ENCODE results near the gene STRA6. TPM values are rescaled to one million over a fixed set of nuclear protein-coding genes. Genes with fewer than 3 reads are reported as not detected.
A peak's percentile ranks its signal among the peaks of the same experiment; 100 is the strongest.

The STRA6 gene
- total and polyA plus RNA-seq, 2 of the 8 experiments (the other 6 are each of a cell fraction or from before 2014, with no cell fraction given), result 9.3 to 14.5 TPM

- ChIA-PET POLR2A (ENCODE audit: partially characterized antibody) (interaction anchor here (0.6 kb wide), 1 partner anchor 107 kb away, joined by 3 read pairs; no protein-coding TSS in a partner anchor), CTCF (ENCODE audit: partially characterized antibody) (interaction anchor here (0.7 to 2.0 kb wide), 3 partner anchors 12 to 153 kb away, joined by 4 to 7 read pairs (median 4); no protein-coding TSS in a partner anchor)
- Histone ChIP-seq H3K36me3 (ENCODE audit: control insufficient read depth in 2 of 4, insufficient read depth in 4 of 4, low read length in 3 of 4) (no peaks in the 10 kb centered on the region), H3K4me3 (ENCODE audit: extremely low read depth in 1 of 4, insufficient read depth in 2 of 4, low read depth in 3 of 4, low read length in 4 of 4) (no peak overlapping the region), H3K9me3 (ENCODE audit: insufficient read depth in 2 of 2, low read depth in 1 of 2, low read length in 1 of 2) (no peaks in the 10 kb centered on the region), H3K27ac (ENCODE audit: low read depth, low read length) (no peak overlapping the region), H3K79me1 (ENCODE audit: low read depth, low read length) (no peaks in the 10 kb centered on the region), H3K23ac (ENCODE audit: insufficient read length) (no peak overlapping the region), H2AK5ac (ENCODE audit: low read depth, low read length) (no peak overlapping the region), H4K20me1 (replicated peaks in 1 of 2; ENCODE audit: control insufficient read depth in 1 of 2, insufficient read depth in 2 of 2, low read length in 2 of 2) (no peaks in the 10 kb centered on the region), H3K14ac (ENCODE audit: insufficient read length) (no peak overlapping the region), H2BK12ac (ENCODE audit: low read depth, low read length) (0 out of 2 replicates have a peak overlapping the region, but pooled peaks have one; percentile 2), H2BK120ac (replicated peaks; ENCODE audit: low read depth, low read length) (no peak overlapping the region), H2AFZ (ENCODE audit: low read length) (no peak overlapping the region), H3K4me2 (ENCODE audit: insufficient read depth in 1 of 2, low read depth in 2 of 2, low read length in 2 of 2) (no peak overlapping the region), H3K56ac (replicated peaks; ENCODE audit: insufficient read length, low read depth, low read length) (no peak overlapping the region), H3K79me2 (ENCODE audit: control insufficient read depth in 1 of 2, insufficient read depth in 2 of 2, low read length in 2 of 2) (no peaks in the 10 kb centered on the region), H4K5ac (ENCODE audit: insufficient read length, low read depth, low read length) (no peak overlapping the region), H3K4me1 (replicated peaks in 1 of 4; ENCODE audit: control insufficient read depth in 3 of 4, insufficient read depth in 4 of 4, low read length in 3 of 4) (peaks cover 0 to 4% (median 3%) of the 10 kb centered on the region in 4 experiments; a peak in 4 of 7 replicates), H3K4ac (replicated peaks; ENCODE audit: insufficient read length, low read depth, low read length) (no peak overlapping the region), H2BK15ac (ENCODE audit: low read length) (0 out of 2 replicates have a peak overlapping the region, but pooled peaks have one; percentile 16), H3K18ac (ENCODE audit: extremely low read depth, low read length) (no peak overlapping the region; the same call in 1 of the 2 replicates), H2BK5ac (ENCODE audit: low read depth, low read length) (no peak overlapping the region), H3K23me2 (ENCODE audit: low read depth, low read length) (peaks cover 2% of the 10 kb centered on the region; the same call in 1 of the 2 replicates), H2BK20ac (ENCODE audit: low read length) (no peak overlapping the region), H4K91ac (replicated peaks; ENCODE audit: insufficient read length, low read length) (no peak overlapping the region), H3K27me3 (replicated peaks in 1 of 4; ENCODE audit: control insufficient read depth in 3 of 4, extremely low read depth in 1 of 4, insufficient read depth in 3 of 4, low read length in 3 of 4) (no peaks in the 10 kb centered on the region; a peak in 1 of 7 replicates), H4K8ac (ENCODE audit: extremely low read depth, insufficient read depth, low read length) (no peak overlapping the region; the same call in 1 of the 2 replicates), H3K9ac (replicated peaks in 1 of 4; ENCODE audit: extremely low read depth in 1 of 4, low read depth in 3 of 4, low read length in 3 of 4) (no peak overlapping the region)
- FAIRE-seq (no peak), DNase-seq (ENCODE audit: low read depth in 1 of 2, low spot score in 2 of 2) (no peak)
- 91% methylated on average over 4 of the region's 4 CpGs; no CpG with 5 or more reads in 1 of the 2 experiments for WGBS, 2 experiments (ENCODE audit: extremely low coverage in 1 of 2, insufficient coverage in 1 of 2, insufficient read length in 1 of 2, insufficient replicate concordance in 2 of 2, low coverage in 1 of 2, low lambda C conversion rate in 2 of 2, missing lambda C conversion rate in 1 of 2)
- TF ChIP-seq MAFK (IDR thresholded peaks at IDR 0.05; ENCODE audit: low read depth, low read length) (no peak), NANOG (IDR thresholded peaks at IDR 0.05; ENCODE audit: insufficient read depth, low read depth, low read length, poor library complexity, severe bottlenecking) (no peak)
Measured at GRCh38 chr15:74167891-74168331, 34.7 kb downstream of the STRA6 start.

All from H1 (cell line).